ENCODE results near the gene DDIT3. TPM values are rescaled to one million over a fixed set of nuclear protein-coding genes. Genes with fewer than 3 reads are reported as not detected.
"Not testable (repeated sequence)": the region's sequence is repeated elsewhere in the genome, so short reads cannot be mapped to it uniquely, and the experiment has no call there.

DDIT3 gene
- total RNA-seq, 2 donors from 2014 or later = 24.9 to 79.8 TPM

- peak overlapping the region; percentile 52 to 61 for H3K27ac Mint-ChIP-seq
- DNase-seq (ENCODE audit: low spot score in 2 of 2) = no peak
- peak in 1 of 2 donors; percentile 44 for ATAC-seq
- H3K36me3 Mint-ChIP-seq = peaks cover 7 to 21% of the 10 kb centered on the region in 2 donors
- no peaks in the 10 kb centered on the region for H3K9me3 Mint-ChIP-seq
These were observed 8.6 kb downstream of the DDIT3 start for GRCh38 chr12:57511588-57512325.

- no peak for ATAC-seq
- H3K27ac Mint-ChIP-seq = no peak overlapping the region
- H3K9me3 Mint-ChIP-seq = no peaks in the 10 kb centered on the region
- no peak for DNase-seq (ENCODE audit: low spot score in 2 of 2)
- H3K36me3 Mint-ChIP-seq = peaks cover 4 to 21% of the 10 kb centered on the region in 2 donors
These were observed 9.2 kb downstream of the DDIT3 start for GRCh38 chr12:57511161-57511560.

- not testable (repeated sequence) for DNase-seq (ENCODE audit: low spot score in 2 of 2); H3K36me3 Mint-ChIP-seq; H3K9me3 Mint-ChIP-seq; ATAC-seq; H3K27ac Mint-ChIP-seq
These were observed 12.5 kb downstream of the DDIT3 start for GRCh38 chr12:57507796-57508195.

GRCh38 chr12:57506541-57506940 lies 13.8 kb downstream of the DDIT3 start:
- not testable (repeated sequence) for DNase-seq (ENCODE audit: low spot score in 2 of 2); H3K9me3 Mint-ChIP-seq; H3K27ac Mint-ChIP-seq; ATAC-seq
- peaks cover 7 to 16% of the 10 kb centered on the region in 2 donors for H3K36me3 Mint-ChIP-seq

GRCh38 chr12:57502311-57502969 lies 17.9 kb downstream of the DDIT3 start:
- not testable (repeated sequence) for H3K9me3 Mint-ChIP-seq; DNase-seq (ENCODE audit: low spot score in 2 of 2); H3K27ac Mint-ChIP-seq; ATAC-seq
- H3K36me3 Mint-ChIP-seq = peaks cover 33 to 47% of the 10 kb centered on the region in 2 donors

GRCh38 chr12:57500213-57500612 lies 20.1 kb downstream of the DDIT3 start:
- Mint-ChIP-seq H3K9me3 (peaks cover 0 to 4% of the 10 kb centered on the region in 2 donors), H3K27ac (no peak overlapping the region), H3K36me3 (peaks cover 40 to 54% of the 10 kb centered on the region in 2 donors)
- DNase-seq (ENCODE audit: low spot score in 2 of 2) (no peak), ATAC-seq (no peak)

GRCh38 chr12:57498571-57498970 lies 21.7 kb downstream of the DDIT3 start:
- peaks cover 40 to 47% of the 10 kb centered on the region in 2 donors for H3K36me3 Mint-ChIP-seq
- ATAC-seq = no peak
- H3K9me3 Mint-ChIP-seq = peaks cover 0 to 4% of the 10 kb centered on the region in 2 donors
- DNase-seq (ENCODE audit: low spot score in 2 of 2) = no peak
- H3K27ac Mint-ChIP-seq = peak overlapping the region in 1 of 2 donors; percentile 6

GRCh38 chr12:57498132-57498502 lies 22.2 kb downstream of the DDIT3 start:
- peaks cover 0 to 4% of the 10 kb centered on the region in 2 donors for H3K9me3 Mint-ChIP-seq
- DNase-seq (ENCODE audit: low spot score in 2 of 2) (no peak), ATAC-seq (no peak)
- peaks cover 40 to 47% of the 10 kb centered on the region in 2 donors for H3K36me3 Mint-ChIP-seq
- H3K27ac Mint-ChIP-seq = peak overlapping the region in 1 of 2 donors; percentile 6

- DNase-seq (ENCODE audit: low spot score in 2 of 2) (no peak), ATAC-seq (no peak)
- peaks cover 0 to 4% of the 10 kb centered on the region in 2 donors for H3K9me3 Mint-ChIP-seq
- peaks cover 40 to 52% of the 10 kb centered on the region in 2 donors for H3K36me3 Mint-ChIP-seq
- H3K27ac Mint-ChIP-seq = peak overlapping the region; percentile 6 to 65
These were observed 22.8 kb downstream of the DDIT3 start for GRCh38 chr12:57497223-57498131.

GRCh38 chr12:57496822-57497221 lies 23.5 kb downstream of the DDIT3 start:
- peaks cover 38 to 49% of the 10 kb centered on the region in 2 donors for H3K36me3 Mint-ChIP-seq
- H3K9me3 Mint-ChIP-seq = peaks cover 0 to 4% of the 10 kb centered on the region in 2 donors
- H3K27ac Mint-ChIP-seq = peak overlapping the region; percentile 6 to 53
- ATAC-seq = peak; percentile 64 to 75
- no peak for DNase-seq (ENCODE audit: low spot score in 2 of 2)

GRCh38 chr12:57495051-57495701 lies 25.1 kb downstream of the DDIT3 start:
- not testable (repeated sequence) for ATAC-seq; DNase-seq (ENCODE audit: low spot score in 2 of 2); H3K27ac Mint-ChIP-seq; H3K9me3 Mint-ChIP-seq
- H3K36me3 Mint-ChIP-seq = peaks cover 34 to 50% of the 10 kb centered on the region in 2 donors

GRCh38 chr12:57491393-57492280 lies 28.7 kb downstream of the DDIT3 start:
- H3K36me3 Mint-ChIP-seq = peaks cover 36 to 47% of the 10 kb centered on the region in 2 donors
- no peak for DNase-seq (ENCODE audit: low spot score in 2 of 2)
- peak overlapping the region in 1 of 2 donors; percentile 46 for H3K27ac Mint-ChIP-seq
- ATAC-seq = no peak
- no peaks in the 10 kb centered on the region for H3K9me3 Mint-ChIP-seq

- DNase-seq (ENCODE audit: low spot score in 2 of 2) (no peak), ATAC-seq (no peak)
- H3K9me3 Mint-ChIP-seq = no peaks in the 10 kb centered on the region
- peaks cover 36 to 47% of the 10 kb centered on the region in 2 donors for H3K36me3 Mint-ChIP-seq
- no peak overlapping the region for H3K27ac Mint-ChIP-seq
These were observed 30.2 kb downstream of the DDIT3 start for GRCh38 chr12:57490126-57490525.

GRCh38 chr12:57489157-57489641 lies 31.1 kb downstream of the DDIT3 start:
- Mint-ChIP-seq H3K27ac (peak overlapping the region; percentile 95 to 98), H3K9me3 (no peaks in the 10 kb centered on the region), H3K36me3 (peaks cover 36 to 47% of the 10 kb centered on the region in 2 donors)
- no peak for DNase-seq (ENCODE audit: low spot score in 2 of 2)
- ATAC-seq = peak in 1 of 2 donors; percentile 16
